Activated T-cell treated with anti-CD3 and anti-CD28 coated beads for 1 hour (primary cell): ENCODE results near the gene STPG4.

Source experiments
- DNase-seq: peaks from one replicate; pipeline ENCODE4 v3.0.0-alpha.2; 2020; ENCODE audit warnings: low read depth

Gene STPG4

DNA sequence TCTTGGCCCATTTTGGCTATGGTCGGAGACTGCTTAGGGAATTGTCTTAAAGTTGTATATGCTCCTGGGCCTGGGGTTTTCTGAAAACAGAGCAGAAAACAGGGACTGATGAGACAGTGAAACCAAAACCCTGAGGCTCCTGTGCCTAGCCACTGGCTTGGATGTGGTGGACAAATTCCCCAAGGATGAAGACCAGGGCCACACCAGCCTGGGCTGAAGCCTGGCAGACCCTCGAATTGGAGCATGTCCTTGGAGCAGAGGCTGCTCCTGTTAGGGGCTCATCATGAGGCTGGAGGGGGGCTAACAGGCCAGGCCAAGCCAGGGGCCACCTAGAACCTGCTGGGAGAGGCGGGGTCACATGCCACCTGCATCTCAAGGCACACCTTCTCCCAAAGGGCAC is 68.1 kb downstream of the STPG4 start:
- DNase-seq: no peak

GRCh38 chr2:47086571-47086970 is 68.5 kb downstream of the STPG4 start:
- no peak for DNase-seq

DNA sequence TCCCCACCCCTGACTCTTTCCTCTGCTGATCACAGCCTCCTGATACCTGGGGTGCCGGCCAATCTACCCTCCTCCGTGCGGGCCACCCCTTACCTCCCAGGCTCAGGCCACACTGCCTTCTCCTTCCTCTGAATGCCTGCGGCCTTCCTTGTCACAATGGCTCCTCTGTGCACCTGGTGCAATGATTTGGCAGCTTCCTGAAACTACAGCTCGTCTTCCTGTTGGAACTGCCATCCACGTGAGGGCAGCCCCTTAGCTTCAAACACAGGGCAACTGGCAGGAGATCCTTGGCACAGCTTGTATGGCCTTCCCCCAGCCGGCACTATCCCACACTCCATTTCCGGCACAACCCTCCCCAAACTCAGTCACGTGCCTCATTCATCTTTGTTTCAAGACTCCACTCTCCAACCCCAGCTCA is 69.0 kb downstream of the STPG4 start:
- DNase-seq: no peak

GRCh38 chr2:47083886-47084687 is 71.0 kb downstream of the STPG4 start:
- no peak for DNase-seq

DNA sequence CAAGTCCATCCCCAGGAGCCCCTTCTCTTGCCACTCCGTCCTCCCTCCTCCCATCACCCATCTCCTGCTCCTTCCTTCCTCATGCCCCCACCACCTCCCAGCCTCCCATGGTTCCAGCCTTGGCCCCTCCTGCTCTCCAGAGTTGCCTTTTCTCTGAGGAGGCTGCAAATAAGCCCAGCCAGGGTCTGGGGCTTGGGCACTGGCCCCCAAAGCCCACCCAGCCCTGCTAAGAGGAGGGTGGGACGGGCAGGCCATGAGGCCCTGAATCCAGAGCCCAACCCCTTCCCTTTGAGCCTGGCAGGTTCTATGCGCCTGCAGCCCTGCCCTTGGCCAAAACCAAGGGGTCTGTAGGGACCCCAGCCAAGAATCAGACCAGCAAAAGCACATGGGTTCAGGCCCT is 71.6 kb downstream of the STPG4 start:
- DNase-seq: no peak

DNA sequence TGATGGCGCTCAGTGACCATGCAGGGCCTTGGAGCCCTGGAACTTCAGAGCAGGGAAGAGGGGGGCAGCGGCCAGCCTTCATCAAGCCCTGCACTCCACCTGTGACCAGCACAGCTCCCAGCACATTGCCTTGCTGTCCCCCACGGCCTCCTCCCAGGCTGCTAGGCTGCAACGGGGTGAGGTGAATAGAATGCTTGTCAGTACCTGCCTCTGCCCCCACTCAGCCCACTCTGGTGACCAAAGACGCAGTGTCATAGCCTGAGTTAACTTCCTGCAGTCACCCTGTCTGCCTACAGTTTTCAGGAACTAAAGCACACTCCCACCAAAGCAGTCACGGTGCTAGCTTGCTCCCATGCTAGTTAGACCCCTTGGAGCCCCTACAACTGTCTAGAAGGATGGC is 72.1 kb downstream of the STPG4 start:
- no peak for DNase-seq

DNA sequence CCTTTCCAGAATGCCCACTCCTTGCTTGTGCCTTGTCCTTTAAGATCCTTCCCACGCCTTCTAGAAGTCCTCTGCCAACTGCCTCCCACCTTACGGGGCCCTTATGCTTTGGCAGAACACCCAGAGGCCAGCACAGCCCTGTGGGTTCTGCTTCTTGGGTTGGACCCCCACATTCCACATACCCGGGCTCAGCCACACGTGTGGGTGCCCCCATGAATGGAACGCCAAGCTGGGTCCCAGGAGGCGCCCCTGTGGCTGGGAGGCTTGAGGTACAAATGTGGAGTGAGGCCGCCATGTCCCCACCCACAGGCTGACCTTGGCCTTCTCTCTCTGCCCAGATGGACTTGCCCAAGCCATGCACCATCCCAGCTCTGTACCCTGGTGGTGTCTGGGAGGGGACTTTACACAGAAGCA is 74.2 kb downstream of the STPG4 start:
- no peak for DNase-seq

- no peak for DNase-seq
Measured at GRCh38 chr2:47079515-47080412, 75.3 kb downstream of the STPG4 start.

DNA sequence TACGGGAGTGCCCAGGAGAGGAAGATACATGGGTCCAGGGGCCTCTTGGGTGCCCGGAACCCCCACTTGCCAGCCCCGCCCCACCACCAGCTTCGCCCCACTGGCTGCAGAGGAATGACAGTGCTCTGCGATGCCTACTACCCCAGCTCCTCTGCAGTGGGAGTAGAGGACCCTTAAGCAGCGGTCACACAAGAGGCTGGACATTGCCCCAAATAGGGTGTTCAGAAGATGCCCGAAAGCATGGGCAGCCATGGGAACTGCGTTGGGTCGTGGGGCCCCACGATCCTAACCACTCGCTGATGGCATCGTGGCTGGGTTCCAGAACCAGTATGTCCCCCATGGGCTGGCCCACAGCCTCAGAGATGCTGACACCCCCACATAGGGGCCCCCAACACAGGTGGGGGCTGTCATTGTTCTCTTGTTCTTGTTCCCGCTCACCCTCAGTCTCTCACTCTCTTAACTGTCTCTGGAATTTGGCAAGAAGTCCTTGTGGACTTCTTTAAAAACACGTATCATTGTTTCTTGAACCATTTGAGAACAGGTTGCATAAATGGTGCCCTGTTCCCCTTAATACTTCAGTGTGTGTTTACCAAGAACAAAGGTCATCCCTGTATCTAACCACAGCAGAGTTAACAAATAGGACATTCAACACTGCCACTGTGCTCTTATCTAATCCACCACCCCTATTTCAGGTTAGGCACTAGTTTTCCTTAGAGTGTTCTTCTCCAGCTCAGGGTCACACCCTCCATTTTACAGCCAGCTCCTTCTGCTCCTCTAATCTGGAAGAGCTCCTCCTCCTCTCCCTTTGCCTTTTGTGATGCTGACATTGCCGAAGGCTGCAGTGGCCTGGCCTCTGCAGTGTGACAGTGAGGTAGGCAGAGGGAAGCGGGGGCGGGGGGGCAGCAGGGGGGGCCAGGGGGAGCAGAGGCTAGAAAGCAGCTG is 76.3 kb downstream of the STPG4 start:
- no peak for DNase-seq

- no peak for DNase-seq
Measured at GRCh38 chr2:47077442-47078117, 77.5 kb downstream of the STPG4 start.

DNA sequence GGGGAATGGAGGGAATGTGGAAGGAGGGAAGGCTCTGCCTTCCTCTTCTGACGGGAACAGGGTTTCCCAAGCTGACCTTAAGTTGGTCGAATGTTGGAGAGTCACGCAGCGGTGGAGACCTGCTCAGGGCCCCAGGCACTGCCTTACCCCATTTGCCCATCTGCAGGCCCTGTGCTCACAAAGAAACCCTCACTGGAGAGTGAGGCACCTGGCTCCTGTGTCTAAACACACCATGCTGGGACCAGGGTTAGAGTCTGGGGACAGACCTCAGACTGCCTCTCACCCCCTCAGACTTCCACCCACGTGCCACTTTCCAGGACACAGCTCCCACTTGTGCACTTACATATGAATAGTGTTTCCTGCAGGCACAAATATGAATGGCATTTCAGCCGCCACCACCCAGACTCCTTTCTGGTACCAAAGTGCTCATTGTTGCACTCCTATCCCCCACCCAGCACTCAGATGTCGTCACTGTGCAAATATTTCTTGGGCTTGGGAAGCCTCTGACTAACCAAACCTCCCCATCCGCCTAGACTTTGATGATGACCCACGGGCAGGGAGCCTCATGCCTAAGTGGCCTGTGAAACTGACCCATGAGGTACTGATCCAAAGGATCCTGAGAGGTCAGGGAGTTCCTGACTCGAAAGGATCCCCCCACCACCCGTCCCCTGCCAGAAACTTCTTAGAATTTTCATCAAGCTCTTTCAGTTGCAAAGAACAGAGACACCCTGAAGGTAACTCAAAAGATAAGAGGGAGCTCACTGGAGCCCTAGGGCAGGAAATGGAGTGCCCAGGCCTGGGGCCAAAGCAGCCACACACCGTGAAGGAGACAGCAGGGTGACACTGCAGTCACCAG is 78.3 kb downstream of the STPG4 start:
- DNase-seq: no peak

DNA sequence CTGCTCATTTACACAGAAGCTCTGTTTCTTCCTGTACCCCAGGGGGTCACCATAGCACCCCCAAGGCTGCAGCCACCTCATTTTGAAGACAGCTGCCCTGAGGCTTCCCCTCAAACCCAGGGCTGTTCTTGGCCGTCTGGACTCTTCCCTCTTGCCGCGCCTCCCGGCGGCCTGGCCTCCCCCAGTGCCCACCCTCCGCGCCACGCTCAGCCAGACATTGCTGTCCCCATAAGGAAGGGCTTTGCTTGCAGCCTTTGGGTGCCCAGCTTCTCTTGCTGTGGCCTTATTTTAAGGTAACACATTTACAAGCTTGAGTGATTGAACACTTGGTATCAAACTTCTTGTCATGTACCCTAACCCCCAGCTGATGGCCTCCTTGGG is 79.0 kb downstream of the STPG4 start:
- no peak for DNase-seq

DNA sequence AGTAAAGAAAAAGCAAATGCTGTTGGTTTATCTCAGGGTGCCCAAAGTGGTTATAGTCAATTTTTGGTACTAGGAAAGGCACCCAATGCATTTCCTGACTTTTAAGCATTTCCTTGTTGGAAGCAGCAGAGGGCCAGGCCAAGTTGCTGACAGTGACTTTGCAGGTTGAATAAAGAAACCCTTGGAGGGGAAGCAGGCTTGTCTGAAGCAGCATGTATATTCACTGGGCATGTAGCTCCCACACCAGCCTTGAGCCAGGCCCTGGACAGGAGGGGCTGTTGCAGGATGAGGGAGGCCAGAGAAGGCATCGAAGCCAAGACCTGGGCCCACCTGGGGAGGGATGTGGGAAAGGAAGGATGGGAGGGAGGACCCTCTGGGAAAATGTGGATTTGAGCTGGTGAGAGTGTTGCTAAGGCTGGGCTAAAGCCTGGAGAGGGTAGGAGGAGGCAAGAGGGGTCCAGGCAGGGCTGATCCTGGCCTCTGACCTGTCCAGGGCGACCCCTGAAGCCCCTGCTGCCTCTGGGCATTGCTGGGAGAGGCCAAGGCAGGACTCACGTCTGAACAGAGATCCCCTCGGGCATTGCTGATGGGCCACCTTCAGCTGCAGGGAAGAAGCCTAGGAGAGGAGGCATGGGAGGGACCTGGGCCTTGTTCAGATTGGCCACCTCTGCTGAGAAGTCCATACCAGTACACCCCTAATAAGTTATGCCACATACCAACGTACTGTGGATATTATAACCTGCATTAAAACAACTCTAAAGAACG is 79.6 kb downstream of the STPG4 start:
- no peak for DNase-seq

DNA sequence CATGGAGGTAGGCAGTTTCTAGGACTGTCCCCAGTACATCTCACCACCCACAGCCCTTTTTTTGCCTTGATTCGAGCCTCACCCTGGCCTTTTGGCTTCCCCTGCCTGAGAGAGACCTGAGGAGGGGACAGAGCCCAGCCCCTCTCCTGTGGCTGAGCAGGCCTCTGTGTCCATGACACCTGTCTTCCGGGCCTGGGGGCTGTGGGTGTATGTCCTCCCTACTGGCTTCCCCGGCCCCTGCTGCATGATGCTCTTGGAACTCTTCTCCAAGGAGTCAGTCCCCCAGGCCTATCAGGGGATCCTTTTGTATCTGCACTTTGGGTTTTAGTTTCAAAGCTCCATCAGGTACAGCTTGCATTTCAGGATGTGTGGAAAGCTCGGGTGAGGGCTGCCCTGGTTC is 80.4 kb downstream of the STPG4 start:
- DNase-seq: no peak

- no peak for DNase-seq
Measured at GRCh38 chr2:47073641-47074040, 81.5 kb downstream of the STPG4 start.

GRCh38 chr2:47073217-47073616 is 81.9 kb downstream of the STPG4 start:
- DNase-seq: no peak

GRCh38 chr2:47072728-47073191 is 82.3 kb downstream of the STPG4 start:
- DNase-seq: no peak

DNA sequence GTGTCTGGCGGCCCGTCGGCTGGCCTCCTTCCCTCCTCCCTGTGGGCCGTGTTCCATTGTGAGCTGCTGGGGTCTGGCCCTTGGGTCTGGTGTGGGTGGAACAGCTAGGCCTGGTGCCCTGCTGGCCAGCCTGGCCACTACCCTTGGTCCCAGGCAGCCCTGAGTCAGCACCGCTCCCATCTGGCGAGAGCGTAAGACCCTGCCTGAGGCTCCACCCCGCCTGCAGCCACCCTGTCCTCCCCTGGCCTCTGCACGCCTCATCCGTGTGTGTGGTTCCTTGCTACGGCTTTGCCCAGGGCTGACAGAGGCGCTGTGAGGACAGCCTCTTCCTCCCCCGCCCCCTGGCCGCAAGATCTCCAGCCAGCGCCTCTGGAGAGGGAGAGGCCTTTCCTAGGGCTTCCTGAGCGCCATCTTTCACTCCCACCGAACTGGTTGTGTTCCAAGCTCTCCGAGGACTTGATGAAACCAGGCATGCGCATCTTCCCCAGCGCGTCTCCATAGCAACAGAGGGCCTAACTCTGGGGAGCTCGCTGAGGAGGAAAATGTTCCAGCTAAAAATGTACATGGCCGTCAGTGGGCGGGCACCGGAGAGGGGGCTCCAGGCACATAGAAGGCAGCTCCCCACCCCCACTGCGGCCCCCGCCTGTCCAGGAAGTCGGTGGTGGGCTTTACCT is 83.0 kb downstream of the STPG4 start:
- no peak for DNase-seq
